H1 (cell line): Measurements from ENCODE around the gene ACSF3. TPM values are rescaled to one million over a fixed set of nuclear protein-coding genes. Genes with fewer than 3 reads are reported as not detected.

Source experiments
- CTCF ChIA-PET: fragments of 300-600 bp; sonication (Branson Sonifier 250); formaldehyde crosslinking; loops from one replicate; lab custom pipeline; 2021; ENCODE audit not compliant: partially characterized antibody; lab: Charles Lee
- POLR2A ChIA-PET: fragments of 300-600 bp; sonication (Branson Sonifier 250); formaldehyde crosslinking; loops from one replicate; lab custom pipeline; 2021; ENCODE audit warnings: inconsistent platforms; ENCODE audit not compliant: partially characterized antibody; lab: Charles Lee
- DNase-seq, 2 experiments: peaks; one replicate each; pipeline versions ENCODE4 v3.0.0 to v3.0.0-alpha.2; 2010 to 2022; ENCODE audit warnings: low spot score in 2 of 2, low read depth in 1 of 2, mixed read lengths in 1 of 2
- FAIRE-seq: peaks from 2 replicates; lab custom pipeline; 2011; peaks lifted over from hg19 to GRCh38; lab: Jason Lieb, UNC
- H2AFZ ChIP-seq: 2 replicates; pipeline ENCODE4 v1.8.1; 2012; ENCODE audit warnings: low read length, inconsistent platforms
- H2AK5ac ChIP-seq: 2 replicates; pipeline ENCODE4 v1.6.1; 2013; ENCODE audit warnings: low read depth, low read length
- H2BK120ac ChIP-seq: replicated peaks from 2 replicates; pipeline ENCODE3; 2013; ENCODE audit warnings: low read depth, low read length, inconsistent platforms
- H2BK12ac ChIP-seq: 2 replicates; pipeline ENCODE4 v1.6.1; 2013; ENCODE audit warnings: low read depth, low read length
- H2BK15ac ChIP-seq: 2 replicates; pipeline ENCODE4 v1.6.1; 2013; ENCODE audit warnings: low read length
- H2BK20ac ChIP-seq: 2 replicates; pipeline ENCODE4 v1.6.1; 2013; ENCODE audit warnings: low read length
- H2BK5ac ChIP-seq: 2 replicates; pipeline ENCODE4 v1.6.1; 2013; ENCODE audit warnings: low read depth, low read length
- H3K14ac ChIP-seq: 2 replicates; pipeline ENCODE4 v1.6.1; 2013; ENCODE audit warnings: inconsistent platforms; ENCODE audit not compliant: insufficient read length
- H3K18ac ChIP-seq: 2 replicates; pipeline ENCODE4 v1.6.1; 2013; ENCODE audit warnings: low read length; ENCODE audit errors: extremely low read depth
- H3K23ac ChIP-seq: 2 replicates; pipeline ENCODE4 v1.6.1; 2013; ENCODE audit warnings: inconsistent platforms; ENCODE audit not compliant: insufficient read length
- H3K23me2 ChIP-seq: 2 replicates; pipeline ENCODE4 v1.6.1; 2013; ENCODE audit warnings: low read depth, low read length
- H3K27ac ChIP-seq: 2 replicates; pipeline ENCODE4 v1.6.1; 2011; ENCODE audit warnings: low read depth, low read length, inconsistent platforms
- H3K27me3 ChIP-seq, 4 experiments: replicated peaks in 1 of 4; 1 replicate in 1 of 4; 2 replicates in 3 of 4; pipeline versions ENCODE4 v1.6.1 to v1.8.1; 2011 to 2013; ENCODE audit warnings: low read length in 3 of 4, mild to moderate bottlenecking in 3 of 4, inconsistent platforms in 2 of 4, mixed read lengths in 2 of 4, moderate library complexity in 1 of 4; ENCODE audit not compliant: control insufficient read depth in 3 of 4, insufficient read depth in 3 of 4; ENCODE audit errors: extremely low read depth in 1 of 4
- H3K36me3 ChIP-seq, 4 experiments: 2 replicates each; pipeline versions ENCODE4 v1.6.1 to v1.8.1; 2011 to 2013; ENCODE audit warnings: mild to moderate bottlenecking in 4 of 4, low read length in 3 of 4, moderate library complexity in 2 of 4, control low read depth in 1 of 4, inconsistent platforms in 1 of 4; ENCODE audit not compliant: insufficient read depth in 4 of 4, control insufficient read depth in 2 of 4
- H3K4ac ChIP-seq: replicated peaks from 2 replicates; pipeline ENCODE3; 2013; ENCODE audit warnings: low read length, low read depth, mixed read lengths, inconsistent platforms; ENCODE audit not compliant: insufficient read length
- H3K4me1 ChIP-seq, 4 experiments: replicated peaks in 1 of 4; 1 replicate in 1 of 4; 2 replicates in 3 of 4; pipeline versions ENCODE4 v1.6.1 to v1.8.1; 2011 to 2013; ENCODE audit warnings: low read length in 3 of 4, inconsistent platforms in 2 of 4, mixed read lengths in 1 of 4; ENCODE audit not compliant: insufficient read depth in 4 of 4, control insufficient read depth in 3 of 4
- H3K4me2 ChIP-seq, 2 experiments: 2 replicates each; pipeline versions ENCODE4 v1.6.1 to v1.8.1; 2011 to 2013; ENCODE audit warnings: low read depth in 2 of 2, low read length in 2 of 2, control low read depth in 1 of 2, inconsistent platforms in 1 of 2, mild to moderate bottlenecking in 1 of 2; ENCODE audit not compliant: insufficient read depth in 1 of 2
- H3K4me3 ChIP-seq, 4 experiments: fragments of 200-600, 300-600 bp in 1 of 4; sonication (generic), shearing (Covaris generic), sonication (Bioruptor Twin) in 1 of 4; 2 replicates each; pipeline versions ENCODE4 v1.5.1 to v1.8.1; 2011 to 2016; ENCODE audit warnings: low read length in 4 of 4, low read depth in 3 of 4, control low read depth in 2 of 4, inconsistent platforms in 2 of 4, mild to moderate bottlenecking in 2 of 4, mixed read lengths in 1 of 4, moderate library complexity in 1 of 4; ENCODE audit not compliant: insufficient read depth in 2 of 4; ENCODE audit errors: extremely low read depth in 1 of 4
- H3K56ac ChIP-seq: replicated peaks from 2 replicates; pipeline ENCODE3; 2013; ENCODE audit warnings: low read depth, mild to moderate bottlenecking, mixed read lengths, low read length, inconsistent platforms; ENCODE audit not compliant: insufficient read length
- H3K79me1 ChIP-seq: 2 replicates; pipeline ENCODE4 v1.6.1; 2013; ENCODE audit warnings: low read depth, low read length, control low read depth
- H3K79me2 ChIP-seq, 2 experiments: 2 replicates each; pipeline versions ENCODE4 v1.6.1 to v1.8.1; 2012 to 2013; ENCODE audit warnings: low read length in 2 of 2, mild to moderate bottlenecking in 2 of 2, inconsistent platforms in 1 of 2; ENCODE audit not compliant: insufficient read depth in 2 of 2, control insufficient read depth in 1 of 2
- H3K9ac ChIP-seq, 4 experiments: replicated peaks in 1 of 4; 1 replicate in 1 of 4; 2 replicates in 3 of 4; pipeline versions ENCODE4 v1.6.1 to v1.8.1; 2011 to 2013; ENCODE audit warnings: low read depth in 3 of 4, low read length in 3 of 4, control low read depth in 2 of 4, mild to moderate bottlenecking in 2 of 4, moderate library complexity in 2 of 4, inconsistent platforms in 1 of 4; ENCODE audit errors: extremely low read depth in 1 of 4
- H3K9me3 ChIP-seq, 2 experiments: 2 replicates each; pipeline versions ENCODE4 v1.6.1 to v1.8.1; 2012 to 2013; ENCODE audit warnings: mild to moderate bottlenecking in 2 of 2, moderate library complexity in 2 of 2, control low read depth in 1 of 2, inconsistent platforms in 1 of 2, low read depth in 1 of 2, low read length in 1 of 2, mixed read lengths in 1 of 2; ENCODE audit not compliant: insufficient read depth in 2 of 2
- H4K20me1 ChIP-seq, 2 experiments: replicated peaks in 1 of 2; 2 replicates each; pipeline versions ENCODE3 to v1.8.1; 2011 to 2013; ENCODE audit warnings: inconsistent platforms in 2 of 2, low read length in 2 of 2, mild to moderate bottlenecking in 1 of 2; ENCODE audit not compliant: insufficient read depth in 2 of 2, control insufficient read depth in 1 of 2
- H4K5ac ChIP-seq: 2 replicates; pipeline ENCODE4 v1.6.1; 2013; ENCODE audit warnings: low read length, low read depth, mixed read lengths, inconsistent platforms; ENCODE audit not compliant: insufficient read length
- H4K8ac ChIP-seq: 2 replicates; pipeline ENCODE4 v1.8.0; 2013; ENCODE audit warnings: mild to moderate bottlenecking, moderate library complexity, low read length, inconsistent platforms; ENCODE audit not compliant: insufficient read depth; ENCODE audit errors: extremely low read depth
- H4K91ac ChIP-seq: replicated peaks from 2 replicates; pipeline ENCODE3; 2013; ENCODE audit warnings: low read length, mixed read lengths, inconsistent platforms; ENCODE audit not compliant: insufficient read length
- CBX5 ChIP-seq: fragments of 300-800, 300-1000 bp; sonication (generic); IDR thresholded peaks from 2 replicates; pipeline ENCODE4 v1.7.1; 2016; ENCODE audit warnings: antibody characterized with exemption, low read length, low read depth
- EZH2 ChIP-seq: fragments of 200-600 bp; sonication (generic); IDR thresholded peaks from 2 replicates; pipeline ENCODE4 v1.7.1; 2012; ENCODE audit warnings: low read depth, mild to moderate bottlenecking, moderate library complexity, low read length, inconsistent platforms; ENCODE audit not compliant: severe bottlenecking
- SRF ChIP-seq: IDR thresholded peaks from 2 replicates; pipeline ENCODE4 v1.6.1; 2011; ENCODE audit warnings: mild to moderate bottlenecking, low read depth, low read length, moderate library complexity
- WGBS, 2 experiments: shearing (Covaris generic) in 1 of 2; methylation state at CpG; one replicate each; pipeline versions ENCODE4 v1.1.6 to v1.1.7; 2013 to 2015; ENCODE audit warnings: low lambda C conversion rate in 2 of 2, mixed read lengths in 2 of 2, inconsistent platforms in 1 of 2, low coverage in 1 of 2, missing lambda C conversion rate in 1 of 2; ENCODE audit not compliant: insufficient replicate concordance in 2 of 2, insufficient coverage in 1 of 2, insufficient read length in 1 of 2; ENCODE audit errors: extremely low coverage in 1 of 2, missing lambda C conversion rate in 1 of 2; 5-methylcytosine and 5-hydroxymethylcytosine counted together
- polyA plus RNA-seq, 7 experiments: library from polyadenylated mRNA; depleted of rRNA in 3 of 7; stranded (reverse) in 5 of 7; unstranded in 2 of 7; fragments of >200 nt in 5 of 7; fragments of 200-250 nt in 2 of 7; gene quantifications; 1 replicate in 5 of 7; 2 replicates in 1 of 7; 4 replicates in 1 of 7; pipeline versions ENCODE4 v1.2.1 to v1.2.3, GENCODE V29; 2011 to 2013; ENCODE audit warnings: missing spikeins in 2 of 7, mixed read lengths in 2 of 7
- total RNA-seq: library from RNA; stranded (reverse); fragmentation: NEBNext Ultra II Directional; extraction: Animal tissue kit (Norgen Biotek cat#: 25700); gene quantifications from 2 replicates; pipeline ENCODE4 v1.2.1, GENCODE V29; 2021

ACSF3 gene
- total and polyA plus RNA-seq, 2 of the 8 experiments (the other 6 are each of a cell fraction or from before 2014, with no cell fraction given), result 15.6 to 22.9 TPM

- Histone ChIP-seq H3K4me1 (no peaks in the 10 kb centered on the region), H3K27me3 (peaks cover 0 to 6% (median 1%) of the 10 kb centered on the region in 4 experiments; a peak in 2 of 7 replicates)
- TF ChIP-seq SRF (no peak), EZH2 (no peak), CBX5 (no peak)
Measured at GRCh38 chr16:89159066-89159849, 65.6 kb downstream of the ACSF3 start.

More at GRCh38 chr16:89159066-89159849, 65.6 kb downstream of the ACSF3 start:
- Histone ChIP-seq H2BK20ac (no peak overlapping the region), H3K36me3 (no peaks in the 10 kb centered on the region), H3K9me3 (peaks cover 15 to 31% of the 10 kb centered on the region in 2 experiments), H2BK12ac (no peak overlapping the region), H3K18ac (no peak overlapping the region), H2AFZ (no peak overlapping the region), H3K4me2 (no peak overlapping the region), H3K27ac (no peak overlapping the region), H3K23ac (no peak overlapping the region), H2BK5ac (no peak overlapping the region), H3K79me2 (no peaks in the 10 kb centered on the region), H2BK120ac (no peak overlapping the region), H3K14ac (no peak overlapping the region), H4K8ac (no peak overlapping the region), H3K9ac (no peak overlapping the region), H4K20me1 (peaks cover 0 to 3% of the 10 kb centered on the region in 2 experiments), H3K79me1 (no peaks in the 10 kb centered on the region), H3K4me3 (no peak overlapping the region), H4K5ac (no peak overlapping the region), H2AK5ac (no peak overlapping the region), H3K23me2 (no peaks in the 10 kb centered on the region; the same call in 1 of the 2 replicates), H3K4ac (no peak overlapping the region), H2BK15ac (no peak overlapping the region), H3K56ac (no peak overlapping the region), H4K91ac (no peak overlapping the region)
- FAIRE-seq, result no peak
- POLR2A ChIA-PET, result interaction anchor here (0.6 to 1.4 kb wide), 2 partner anchors 10 to 12 kb away, joined by 3 read pairs; no protein-coding TSS in a partner anchor
- no peak for DNase-seq
- CTCF ChIA-PET, result interaction anchor here (0.7 to 1.4 kb wide), 2 partner anchors 9 to 217 kb away, joined by 3 read pairs; no protein-coding TSS in a partner anchor
- WGBS, 2 experiments, result 93% methylated on average over 48 of the region's 48 CpGs; no CpG with 5 or more reads in 1 of the 2 experiments
